Mammary epithelial cell (primary cell): Measurements from ENCODE around the gene CNTN1.

Experiments used
- CTCF ChIP-seq, 2 donors: IDR thresholded peaks in 1 of 2; conservative IDR thresholded peaks in 1 of 2; 2 replicates each; pipeline ENCODE4 v1.5.1; 2011 to 2012; ENCODE audit warnings: inconsistent platforms in 2 of 2, low read length in 2 of 2, mild to moderate bottlenecking in 2 of 2, control low read depth in 1 of 2, low read depth in 1 of 2; ENCODE audit not compliant: insufficient read depth in 1 of 2; ENCODE audit errors: extremely low read depth in 1 of 2
- EZH2 ChIP-seq: IDR thresholded peaks from 2 replicates; pipeline ENCODE4 v1.6.1; 2012; ENCODE audit warnings: low read length, inconsistent platforms, borderline replicate concordance

- TF ChIP-seq CTCF (conservative IDR thresholded peaks at IDR 0.05 in 1 of 2, IDR thresholded peaks at IDR 0.05 in 1 of 2; ENCODE audit: extremely low read depth in 1 of 2, insufficient read depth in 1 of 2, low read depth in 1 of 2, low read length in 2 of 2) = peak in 1 of 2 donors; percentile 40
- TF ChIP-seq EZH2 = no peak
Observed at GRCh38 chr12:40745386-40745785, 53.1 kb downstream of the CNTN1 start.
